HCT116 (cell line): ENCODE data around the gene TARS3. TPM values are rescaled to one million over a fixed set of nuclear protein-coding genes. Genes with fewer than 3 reads are reported as not detected.

Experiments used
- ATAC-seq: fragments of 200-7000 bp; cut with Tn5 transposase; 2 replicates; pipeline ENCODE4 v1.9.1; 2020; ENCODE audit warnings: mild to moderate bottlenecking, moderate library complexity
- BruUV-seq: library from RNA; stranded (reverse); fragments of 400-500 nt; replicated peaks from 2 replicates; lab custom pipeline; 2021; lab: Mats Ljungman, UMichigan
- CTCF ChIA-PET: fragments of 300-600 bp; sonication (Branson Sonifier 250); formaldehyde crosslinking; loops from one replicate; lab custom pipeline; 2021; ENCODE audit warnings: antibody characterized with exemption; lab: Charles Lee
- POLR2A ChIA-PET: fragments of 300-600, 350-600 bp; sonication (Branson Sonifier 250); formaldehyde crosslinking; loops from one replicate; lab custom pipeline; 2021; ENCODE audit warnings: antibody characterized with exemption; lab: Charles Lee
- RAD21 ChIA-PET, 2 experiments: fragments of 300-600 bp; sonication (Branson Sonifier 250); formaldehyde crosslinking; loops; one replicate each; lab custom pipeline; 2023; ENCODE audit warnings: low total read pairs in 2 of 2; ENCODE audit not compliant: uncharacterized antibody in 2 of 2, unreplicated experiment in 2 of 2, low non-redundant PET in 1 of 2; lab: Charles Lee
- DNase-seq: peaks from one replicate; pipeline ENCODE4 v3.0.0-alpha.2; 2010; ENCODE audit warnings: low read depth, low spot score
- H2AFZ ChIP-seq: fragments of 200-600 bp; shearing (Covaris generic), sonication (generic); 2 replicates; pipeline ENCODE4 v1.6.1; 2017; ENCODE audit warnings: low read depth, mixed run types, mixed read lengths, antibody characterized with exemption, low read length; ENCODE audit not compliant: poor library complexity, severe bottlenecking
- H3K27ac ChIP-seq: 2 replicates; pipeline ENCODE4 v1.5.1; 2012; ENCODE audit warnings: low read depth, low read length
- H3K27me3 ChIP-seq: fragments of 200-600 bp; sonication (generic); 2 replicates; pipeline ENCODE4 v1.6.1; 2016; ENCODE audit warnings: mixed run types, low read length, mixed read lengths; ENCODE audit not compliant: insufficient read depth
- H3K36me3 ChIP-seq, 2 experiments: fragments of 200-500 bp in 1 of 2; fragments of 200-600 bp in 1 of 2; sonication (Bioruptor generic) in 1 of 2; sonication (generic) in 1 of 2; 2 replicates each; pipeline versions ENCODE4 v1.5.1 to v1.6.1; 2014 to 2016; ENCODE audit warnings: low read length in 2 of 2, inconsistent platforms in 1 of 2, mixed read lengths in 1 of 2, mixed run types in 1 of 2; ENCODE audit not compliant: insufficient read depth in 2 of 2, control insufficient read depth in 1 of 2
- H3K4me1 ChIP-seq, 2 experiments: fragments of 200-600 bp in 1 of 2; sonication (generic) in 1 of 2; 2 replicates each; pipeline versions ENCODE4 v1.5.1 to v1.6.1; 2012 to 2017; ENCODE audit warnings: low read length in 2 of 2, inconsistent platforms in 1 of 2, mild to moderate bottlenecking in 1 of 2, mixed read lengths in 1 of 2, mixed run types in 1 of 2, moderate library complexity in 1 of 2; ENCODE audit not compliant: insufficient read depth in 2 of 2, control insufficient read depth in 1 of 2
- H3K4me2 ChIP-seq: fragments of 200-600 bp; sonication (generic); 2 replicates; pipeline ENCODE4 v1.6.1; 2017; ENCODE audit warnings: mixed run types, low read length, mixed read lengths
- H3K4me3 ChIP-seq, 2 experiments: fragments of 200-600 bp in 1 of 2; sonication (generic) in 1 of 2; replicated peaks in 1 of 2; 2 replicates each; pipeline ENCODE4 v1.5.1; 2011 to 2016; ENCODE audit warnings: low read length in 2 of 2, control low read depth in 1 of 2, low read depth in 1 of 2, mild to moderate bottlenecking in 1 of 2, mixed read lengths in 1 of 2, mixed run types in 1 of 2
- H3K79me2 ChIP-seq: fragments of 200-600 bp; sonication (generic); 2 replicates; pipeline ENCODE4 v1.6.1; 2017; ENCODE audit warnings: mild to moderate bottlenecking, mixed run types, low read length, moderate library complexity, mixed read lengths; ENCODE audit not compliant: insufficient read depth
- H3K9ac ChIP-seq: fragments of 200-600 bp; sonication (generic); 2 replicates; pipeline ENCODE4 v1.6.1; 2016; ENCODE audit warnings: low read length, mixed read lengths
- H3K9me2 ChIP-seq: fragments of 200-600 bp; sonication (generic), shearing (Covaris generic); 2 replicates; pipeline ENCODE4 v1.6.1; 2017; ENCODE audit warnings: mixed run types, mild to moderate bottlenecking, moderate library complexity; ENCODE audit not compliant: insufficient read depth
- H3K9me3 ChIP-seq, 2 experiments: fragments of 200-500 bp in 1 of 2; fragments of 200-600 bp in 1 of 2; sonication (Bioruptor generic) in 1 of 2; sonication (generic) in 1 of 2; 2 replicates each; pipeline ENCODE4 v1.6.1; 2014 to 2017; ENCODE audit warnings: low read length in 2 of 2, mixed read lengths in 2 of 2, inconsistent platforms in 1 of 2, low read depth in 1 of 2, mild to moderate bottlenecking in 1 of 2, mixed run types in 1 of 2, moderate library complexity in 1 of 2; ENCODE audit not compliant: control insufficient read depth in 1 of 2, insufficient read depth in 1 of 2
- H4K20me1 ChIP-seq: fragments of 200-600 bp; sonication (generic), shearing (Covaris generic); 2 replicates; pipeline ENCODE4 v1.6.1; 2017; ENCODE audit warnings: mixed run types, mild to moderate bottlenecking, moderate library complexity; ENCODE audit not compliant: insufficient read depth
- CBX3 ChIP-seq: IDR thresholded peaks from 2 replicates; pipeline ENCODE4 v1.6.1; 2012; ENCODE audit warnings: low read depth
- EGR1 ChIP-seq: IDR thresholded peaks from 2 replicates; pipeline ENCODE4 v1.6.1; 2012; ENCODE audit warnings: low read depth
- ELF1 ChIP-seq: IDR thresholded peaks from 2 replicates; pipeline ENCODE4 v1.6.1; 2012; ENCODE audit warnings: low read depth, borderline replicate concordance
- EZH2 ChIP-seq: fragments of 200-600 bp; sonication (generic); IDR thresholded peaks from 2 replicates; pipeline ENCODE4 v1.6.1; 2017; ENCODE audit warnings: antibody characterized with exemption, mixed run types
- FOSL1 ChIP-seq: IDR thresholded peaks from 2 replicates; pipeline ENCODE4 v1.6.1; 2012; ENCODE audit warnings: low read depth
- JUND ChIP-seq: IDR thresholded peaks from 2 replicates; pipeline ENCODE4 v1.6.1; 2012
- RAD21 ChIP-seq: IDR thresholded peaks from 2 replicates; pipeline ENCODE4 v1.6.1; 2012; ENCODE audit warnings: low read depth, mild to moderate bottlenecking
- SIN3A ChIP-seq: IDR thresholded peaks from 2 replicates; pipeline ENCODE4 v1.6.1; 2012; ENCODE audit warnings: low read depth
- SP1 ChIP-seq: IDR thresholded peaks from 2 replicates; pipeline ENCODE4 v1.6.1; 2012; ENCODE audit warnings: low read depth
- SRF ChIP-seq: IDR thresholded peaks from 2 replicates; pipeline ENCODE4 v1.6.1; 2012; ENCODE audit warnings: low read depth
- YY1 ChIP-seq: IDR thresholded peaks from 2 replicates; pipeline ENCODE4 v1.6.1; 2011; ENCODE audit warnings: low read length, low read depth, moderate library complexity, mild to moderate bottlenecking; ENCODE audit not compliant: insufficient replicate concordance; ENCODE audit errors: extremely low read depth
- intact Hi-C: fragments of 100-400 bp; cut with micrococcal nuclease; formaldehyde crosslinking; loops from 2 replicates; pipeline ENCODE4 v1.10.0; 2022
- total RNA-seq: library from RNA; stranded (reverse); gene quantifications from one replicate; pipeline ENCODE4 v1.2.1, GENCODE V29; 2021; ENCODE audit not compliant: unreplicated experiment
- TF ChIP-seq, protein P1 (sequence below): IDR thresholded peaks from 2 replicates; pipeline ENCODE4 v1.6.1; 2012
- TF ChIP-seq, protein P2 (sequence below), 3 experiments: fragments of 200-600 bp in 1 of 3; sonication (generic) in 1 of 3; IDR thresholded peaks in 2 of 3; conservative IDR thresholded peaks in 1 of 3; 2 replicates each; pipeline ENCODE4 v1.5.1; 2012 to 2017; ENCODE audit warnings: low read depth in 2 of 3, low read length in 2 of 3, antibody characterized with exemption in 1 of 3, borderline replicate concordance in 1 of 3, control low read depth in 1 of 3, mild to moderate bottlenecking in 1 of 3, mixed read lengths in 1 of 3, mixed run types in 1 of 3, moderate library complexity in 1 of 3; ENCODE audit not compliant: insufficient read depth in 1 of 3

TARS3 gene
- total RNA-seq, 1 experiment from 2014 or later = 11.1 TPM

DNA sequence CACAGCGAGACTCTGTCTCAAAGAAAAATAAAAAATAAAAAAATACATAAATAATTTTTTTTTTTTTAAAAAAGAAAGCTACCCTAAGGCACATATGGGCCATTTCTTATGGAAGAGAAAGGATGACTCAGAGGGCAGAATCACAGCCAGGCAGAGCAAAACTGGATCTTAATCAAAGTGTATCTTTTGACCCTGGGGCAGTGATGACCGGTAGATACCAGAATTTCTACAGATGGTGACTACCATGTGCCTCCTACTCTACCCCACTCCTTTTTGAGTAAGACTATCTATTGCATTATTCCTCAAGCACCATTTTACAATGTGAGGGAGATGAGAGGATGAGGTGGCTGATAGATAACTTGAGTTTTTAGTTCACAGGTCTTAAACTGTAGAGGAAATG is 26.0 kb downstream of the TARS3 start:
- Histone ChIP-seq H2AFZ (no peak overlapping the region), H3K4me2 (no peak overlapping the region), H3K4me1 (no peaks in the 10 kb centered on the region), H4K20me1 (no peaks in the 10 kb centered on the region), H3K4me3 (no peak overlapping the region), H3K27me3 (no peaks in the 10 kb centered on the region), H3K9me3 (no peaks in the 10 kb centered on the region), H3K27ac (no peak overlapping the region), H3K79me2 (no peaks in the 10 kb centered on the region), H3K9me2 (no peaks in the 10 kb centered on the region), H3K9ac (no peak overlapping the region), H3K36me3 (peaks cover 6 to 9% of the 10 kb centered on the region in 2 experiments)
- RAD21 ChIA-PET = interaction anchor here in 1 of 2 experiments (0.7 kb wide), 1 partner anchor 150 kb away, joined by 3 read pairs; no protein-coding TSS in a partner anchor
- BruUV-seq = no TSS peak
- no peak for ATAC-seq
- POLR2A ChIA-PET = no interaction called here
- CTCF ChIA-PET = no interaction called here
- no peak for TF ChIP-seq SP1
- TF ChIP-seq, protein P1, sequence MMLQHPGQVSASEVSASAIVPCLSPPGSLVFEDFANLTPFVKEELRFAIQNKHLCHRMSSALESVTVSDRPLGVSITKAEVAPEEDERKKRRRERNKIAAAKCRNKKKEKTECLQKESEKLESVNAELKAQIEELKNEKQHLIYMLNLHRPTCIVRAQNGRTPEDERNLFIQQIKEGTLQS = no peak
- TF ChIP-seq, protein P2, sequence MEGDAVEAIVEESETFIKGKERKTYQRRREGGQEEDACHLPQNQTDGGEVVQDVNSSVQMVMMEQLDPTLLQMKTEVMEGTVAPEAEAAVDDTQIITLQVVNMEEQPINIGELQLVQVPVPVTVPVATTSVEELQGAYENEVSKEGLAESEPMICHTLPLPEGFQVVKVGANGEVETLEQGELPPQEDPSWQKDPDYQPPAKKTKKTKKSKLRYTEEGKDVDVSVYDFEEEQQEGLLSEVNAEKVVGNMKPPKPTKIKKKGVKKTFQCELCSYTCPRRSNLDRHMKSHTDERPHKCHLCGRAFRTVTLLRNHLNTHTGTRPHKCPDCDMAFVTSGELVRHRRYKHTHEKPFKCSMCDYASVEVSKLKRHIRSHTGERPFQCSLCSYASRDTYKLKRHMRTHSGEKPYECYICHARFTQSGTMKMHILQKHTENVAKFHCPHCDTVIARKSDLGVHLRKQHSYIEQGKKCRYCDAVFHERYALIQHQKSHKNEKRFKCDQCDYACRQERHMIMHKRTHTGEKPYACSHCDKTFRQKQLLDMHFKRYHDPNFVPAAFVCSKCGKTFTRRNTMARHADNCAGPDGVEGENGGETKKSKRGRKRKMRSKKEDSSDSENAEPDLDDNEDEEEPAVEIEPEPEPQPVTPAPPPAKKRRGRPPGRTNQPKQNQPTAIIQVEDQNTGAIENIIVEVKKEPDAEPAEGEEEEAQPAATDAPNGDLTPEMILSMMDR (IDR thresholded peaks at IDR 0.05 in 2 of 3, conservative IDR thresholded peaks at IDR 0.05 in 1 of 3; ENCODE audit: borderline replicate concordance in 1 of 3, insufficient read depth in 1 of 3, low read depth in 2 of 3, low read length in 2 of 3) = no peak
- TF ChIP-seq RAD21 = no peak
- TF ChIP-seq EZH2 = no peak
- TF ChIP-seq YY1 = no peak
- no peak for TF ChIP-seq JUND
- no peak for TF ChIP-seq SRF
- no peak for TF ChIP-seq ELF1
- TF ChIP-seq FOSL1 = no peak
- no peak for TF ChIP-seq EGR1
- no peak for TF ChIP-seq CBX3
- TF ChIP-seq SIN3A = no peak
- DNase-seq = no peak
- intact Hi-C loops = no loop called here
